Mammary epithelial cell (primary cell): Measurements from ENCODE around the gene GABPB1.

Experiments
- EZH2 ChIP-seq: IDR thresholded peaks from 2 replicates; pipeline ENCODE4 v1.6.1; 2012; ENCODE audit warnings: low read length, inconsistent platforms, borderline replicate concordance
- TF ChIP-seq, protein P1 (sequence below), 2 donors: IDR thresholded peaks in 1 of 2; conservative IDR thresholded peaks in 1 of 2; 2 replicates each; pipeline ENCODE4 v1.5.1; 2011 to 2012; ENCODE audit warnings: inconsistent platforms in 2 of 2, low read length in 2 of 2, mild to moderate bottlenecking in 2 of 2, control low read depth in 1 of 2, low read depth in 1 of 2; ENCODE audit not compliant: insufficient read depth in 1 of 2; ENCODE audit errors: extremely low read depth in 1 of 2

- TF ChIP-seq, protein P1, sequence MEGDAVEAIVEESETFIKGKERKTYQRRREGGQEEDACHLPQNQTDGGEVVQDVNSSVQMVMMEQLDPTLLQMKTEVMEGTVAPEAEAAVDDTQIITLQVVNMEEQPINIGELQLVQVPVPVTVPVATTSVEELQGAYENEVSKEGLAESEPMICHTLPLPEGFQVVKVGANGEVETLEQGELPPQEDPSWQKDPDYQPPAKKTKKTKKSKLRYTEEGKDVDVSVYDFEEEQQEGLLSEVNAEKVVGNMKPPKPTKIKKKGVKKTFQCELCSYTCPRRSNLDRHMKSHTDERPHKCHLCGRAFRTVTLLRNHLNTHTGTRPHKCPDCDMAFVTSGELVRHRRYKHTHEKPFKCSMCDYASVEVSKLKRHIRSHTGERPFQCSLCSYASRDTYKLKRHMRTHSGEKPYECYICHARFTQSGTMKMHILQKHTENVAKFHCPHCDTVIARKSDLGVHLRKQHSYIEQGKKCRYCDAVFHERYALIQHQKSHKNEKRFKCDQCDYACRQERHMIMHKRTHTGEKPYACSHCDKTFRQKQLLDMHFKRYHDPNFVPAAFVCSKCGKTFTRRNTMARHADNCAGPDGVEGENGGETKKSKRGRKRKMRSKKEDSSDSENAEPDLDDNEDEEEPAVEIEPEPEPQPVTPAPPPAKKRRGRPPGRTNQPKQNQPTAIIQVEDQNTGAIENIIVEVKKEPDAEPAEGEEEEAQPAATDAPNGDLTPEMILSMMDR (conservative IDR thresholded peaks at IDR 0.05 in 1 of 2, IDR thresholded peaks at IDR 0.05 in 1 of 2; ENCODE audit: extremely low read depth in 1 of 2, insufficient read depth in 1 of 2, low read depth in 1 of 2, low read length in 2 of 2) = no peak
- TF ChIP-seq EZH2 = no peak
These were observed 105.9 kb downstream of the GABPB1 start for GRCh38 chr15:50248994-50249582.
